Astrocyte of the cerebellum (primary cell): ENCODE data around the gene ACTL9.

Source experiments
- DNase-seq: peaks from one replicate; pipeline ENCODE4 v3.0.0-alpha.2; 2011; ENCODE audit warnings: low read depth
- H3K4me3 ChIP-seq: 2 replicates; pipeline ENCODE4 v1.5.1; 2011; ENCODE audit warnings: mild to moderate bottlenecking, low read depth, low read length, moderate library complexity
- CTCF ChIP-seq: IDR thresholded peaks from 2 replicates; pipeline ENCODE4 v1.5.1; 2012; ENCODE audit warnings: low read length, low read depth, moderate library complexity, mild to moderate bottlenecking; ENCODE audit errors: missing control alignments
- in situ Hi-C: cut with HindIII; loops from 2 replicates; pipeline ENCODE4 v1.10.0; 2017; ENCODE audit warnings: low sequenced_read_pairs

ACTL9 gene

DNA sequence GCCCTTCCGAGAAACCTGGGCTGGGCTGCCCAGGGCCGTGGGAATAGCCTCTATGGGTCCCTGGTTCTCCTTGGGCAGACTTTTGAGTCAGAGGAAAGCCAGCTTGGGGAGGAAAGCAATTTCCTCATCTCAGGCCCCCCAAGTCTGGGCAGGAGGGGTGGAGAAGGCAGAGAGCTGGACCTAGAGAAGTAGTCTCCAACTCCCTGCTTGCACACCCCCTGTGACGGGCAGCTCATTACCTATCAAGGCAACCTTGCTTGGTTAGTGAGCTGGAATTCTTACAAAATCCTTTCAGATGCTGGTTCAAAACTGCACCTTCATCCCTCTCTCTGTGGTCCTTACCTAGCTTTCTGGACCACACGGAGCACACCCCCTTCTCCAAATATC lies 33.9 kb downstream of the ACTL9 start:
- TF ChIP-seq CTCF: no peak
- no peak for DNase-seq
- no peak overlapping the region for H3K4me3 ChIP-seq
- in situ Hi-C loops: loop anchor here (25.0 kb wide), 1 partner anchor 423 kb away; the partner anchor contains the start of gene OR1M1

- no peak overlapping the region for H3K4me3 ChIP-seq
- DNase-seq: no peak
- in situ Hi-C loops: loop anchor here (25.0 kb wide), 1 partner anchor 423 kb away; the partner anchor contains the start of gene OR1M1
- no peak for TF ChIP-seq CTCF
Observed at GRCh38 chr19:8663920-8664670, 34.5 kb downstream of the ACTL9 start.

DNA sequence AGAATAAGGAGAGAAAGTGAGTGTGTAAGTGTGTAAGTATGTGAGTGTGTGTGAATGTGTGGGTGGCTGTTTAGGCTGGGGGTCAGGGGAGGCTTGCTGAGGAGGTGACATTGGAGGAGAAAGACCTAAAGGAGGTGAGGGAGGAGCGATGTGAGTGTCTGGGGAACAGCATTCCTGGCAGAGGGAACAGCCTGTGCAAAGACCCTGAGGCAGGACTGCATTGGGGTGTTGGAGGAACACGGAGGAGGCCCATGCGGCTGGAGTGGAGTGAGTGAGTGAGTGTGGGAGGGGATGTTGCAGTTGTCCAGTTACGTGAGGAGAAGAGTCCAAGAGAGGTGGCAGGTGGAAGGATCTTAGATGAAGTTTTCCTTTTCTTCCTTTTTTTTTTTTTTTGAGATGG lies 36.3 kb downstream of the ACTL9 start:
- H3K4me3 ChIP-seq: no peak overlapping the region
- TF ChIP-seq CTCF: no peak
- DNase-seq: no peak
- in situ Hi-C loops: loop anchor here (25.0 kb wide), 1 partner anchor 425 kb away; the partner anchor contains the start of gene OR1M1

DNA sequence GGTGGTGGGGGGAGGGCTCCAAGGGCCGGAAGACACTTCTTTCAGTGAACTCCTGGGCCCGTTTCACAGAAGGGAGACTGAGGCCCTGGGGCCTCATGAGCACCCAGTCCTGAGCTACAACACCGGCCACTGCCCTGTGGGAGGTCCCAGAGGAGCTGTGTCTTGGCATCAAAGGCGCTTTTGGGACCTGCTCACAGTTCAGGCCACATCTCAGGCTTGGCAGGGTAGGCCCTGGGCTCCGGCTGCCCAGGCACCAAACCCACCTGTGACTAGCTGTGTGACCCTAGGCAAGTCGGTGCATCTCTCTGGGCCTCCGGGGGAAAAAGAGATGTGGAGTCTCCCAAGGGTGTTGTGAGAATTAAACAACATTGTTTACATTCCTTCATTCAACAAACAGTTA lies 38.7 kb downstream of the ACTL9 start:
- no peak for DNase-seq
- in situ Hi-C loops: loop anchor here (5.0 to 25.0 kb wide), 2 partner anchors 68 to 427 kb away; partner anchors contain the start of gene OR1M1
- no peak overlapping the region for H3K4me3 ChIP-seq
- no peak for TF ChIP-seq CTCF

DNA sequence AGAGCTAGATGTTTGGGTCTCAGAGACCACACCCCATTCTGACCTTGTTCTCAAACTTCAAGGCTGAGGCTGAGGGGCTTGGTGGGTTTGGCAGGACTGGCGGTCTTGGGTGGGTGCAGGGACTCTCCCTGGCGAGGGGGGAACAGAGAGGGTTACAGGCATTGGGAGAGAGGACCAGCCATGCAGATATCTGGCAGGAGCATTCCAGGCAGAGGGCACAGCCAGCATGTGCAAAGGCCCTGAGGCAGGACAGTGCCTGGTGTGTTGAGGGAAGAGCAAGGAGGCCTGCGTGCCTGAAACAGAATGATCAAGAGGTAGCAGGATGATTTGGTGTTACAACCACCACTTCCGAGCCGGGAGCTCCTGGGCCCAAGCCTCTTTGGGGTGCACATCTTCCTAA lies 40.7 kb downstream of the ACTL9 start:
- H3K4me3 ChIP-seq: no peak overlapping the region
- DNase-seq: no peak
- in situ Hi-C loops: loop anchor here (5.0 to 25.0 kb wide), 2 partner anchors 66 to 429 kb away; partner anchors contain the start of gene OR1M1
- TF ChIP-seq CTCF: no peak

DNA sequence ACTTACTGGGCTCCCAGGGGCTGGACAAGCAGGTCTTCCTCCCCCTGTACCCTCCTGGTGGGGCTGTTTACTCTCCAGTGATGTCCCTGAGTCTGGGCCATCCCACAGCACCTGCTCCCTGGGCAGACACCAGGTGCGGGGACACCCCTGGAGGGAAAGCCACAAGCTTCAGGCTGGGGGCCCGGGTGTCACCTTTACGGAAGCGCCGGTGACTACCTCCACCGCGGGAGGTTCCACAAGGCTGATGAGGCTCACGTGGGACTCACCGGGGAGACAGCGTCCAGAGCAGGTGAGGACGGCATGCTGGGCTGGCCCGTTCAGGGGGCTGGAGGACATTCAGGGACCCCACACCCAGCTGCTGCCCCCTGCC lies 43.3 kb downstream of the ACTL9 start:
- no peak for TF ChIP-seq CTCF
- in situ Hi-C loops: loop anchor here (5.0 to 25.0 kb wide), 2 partner anchors 63 to 432 kb away; partner anchors contain the start of gene OR1M1
- H3K4me3 ChIP-seq: no peak overlapping the region
- DNase-seq: no peak
